ENCODE data around the gene TMPRSS12.
A peak's percentile ranks its signal among the peaks of the same experiment; 100 is the strongest.
"Not testable (repeated sequence)": the region's sequence is repeated elsewhere in the genome, so short reads cannot be mapped to it uniquely, and the experiment has no call there.

TMPRSS12 gene

GRCh38 chr12:50842637-50843493 is at the start of gene TMPRSS12:
TSS of gene TMPRSS12 (plus strand) at chr12:50842926. CDS start at chr12:50842965, 39 bp downstream.
- no peak for DNase-seq

GRCh38 chr12:50799908-50800307 is 42.8 kb upstream of the TMPRSS12 start:
- DNase-seq, result peak; percentile 6

GRCh38 chr12:50803230-50803875 is 39.4 kb upstream of the TMPRSS12 start:
- DNase-seq, result no peak

- DNase-seq, result no peak
These were observed 36.5 kb upstream of the TMPRSS12 start for GRCh38 chr12:50806176-50806575.

- DNase-seq, result not testable (repeated sequence)
These were observed 33.6 kb upstream of the TMPRSS12 start for GRCh38 chr12:50809131-50809530.

- DNase-seq, result not testable (repeated sequence)
These were observed 27.8 kb upstream of the TMPRSS12 start for GRCh38 chr12:50814921-50815320.

- no peak for DNase-seq
These were observed 22.5 kb upstream of the TMPRSS12 start for GRCh38 chr12:50820177-50820576.

- DNase-seq, result no peak
These were observed 20.6 kb upstream of the TMPRSS12 start for GRCh38 chr12:50822082-50822481.

- DNase-seq, result not testable (repeated sequence)
These were observed 19.0 kb upstream of the TMPRSS12 start for GRCh38 chr12:50823724-50824123.

- DNase-seq, result no peak
These were observed 17.8 kb upstream of the TMPRSS12 start for GRCh38 chr12:50824914-50825313.

GRCh38 chr12:50825372-50825838 is 17.3 kb upstream of the TMPRSS12 start:
- peak; percentile 74 for DNase-seq

- no peak for DNase-seq
These were observed 14.6 kb upstream of the TMPRSS12 start for GRCh38 chr12:50828121-50828520.

GRCh38 chr12:50828886-50829285 is 13.8 kb upstream of the TMPRSS12 start:
- DNase-seq, result no peak

GRCh38 chr12:50833801-50834200 is 8.9 kb upstream of the TMPRSS12 start:
- not testable (repeated sequence) for DNase-seq

- DNase-seq, result no peak
These were observed 3.7 kb upstream of the TMPRSS12 start for GRCh38 chr12:50839042-50839441.

GRCh38 chr12:50840809-50841487 is 1.8 kb upstream of the TMPRSS12 start:
- no peak for DNase-seq

- no peak for DNase-seq
These were observed 802 bp upstream of the TMPRSS12 start for GRCh38 chr12:50841716-50842531.

GRCh38 chr12:50845021-50845647 is 2.4 kb downstream of the TMPRSS12 start:
- DNase-seq, result no peak

GRCh38 chr12:50848963-50849362 is 6.2 kb downstream of the TMPRSS12 start:
- DNase-seq, result no peak

- DNase-seq, result not testable (repeated sequence)
These were observed 12.5 kb downstream of the TMPRSS12 start for GRCh38 chr12:50855218-50855617.

- DNase-seq, result not testable (repeated sequence)
These were observed 13.0 kb downstream of the TMPRSS12 start for GRCh38 chr12:50855679-50856078.
